GM19193 (cell line): Measurements from ENCODE around the gene PSMD6.

Experiments used
- POLR2A ChIP-seq: IDR thresholded peaks from 4 replicates; pipeline ENCODE4 v1.6.1; 2011; ENCODE audit not compliant: insufficient read depth, insufficient read length; ENCODE audit errors: extremely low read depth

The PSMD6 gene

GRCh38 chr3:63980830-63981498 is 42.3 kb downstream of the PSMD6 start:
- TF ChIP-seq POLR2A = no peak

DNA sequence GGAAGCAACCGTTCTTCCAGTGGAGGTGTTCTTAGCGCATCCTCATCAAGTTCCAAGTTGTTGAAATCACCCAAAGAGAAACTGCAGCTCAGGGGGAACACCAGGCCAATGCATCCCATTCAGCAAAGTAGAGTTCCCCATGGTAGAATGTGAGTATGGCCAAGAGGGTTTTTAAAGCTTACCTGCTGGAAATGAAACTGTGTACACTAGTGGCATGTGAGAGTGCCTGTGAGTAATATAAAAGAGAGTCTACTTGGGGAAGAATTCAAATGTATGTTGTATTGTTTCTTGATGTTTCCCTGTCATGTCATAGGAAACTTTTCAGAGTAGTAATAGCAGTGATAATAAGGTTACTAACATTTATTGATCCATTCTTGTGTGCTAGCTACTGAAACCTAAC is 43.3 kb downstream of the PSMD6 start:
- no peak for TF ChIP-seq POLR2A

DNA sequence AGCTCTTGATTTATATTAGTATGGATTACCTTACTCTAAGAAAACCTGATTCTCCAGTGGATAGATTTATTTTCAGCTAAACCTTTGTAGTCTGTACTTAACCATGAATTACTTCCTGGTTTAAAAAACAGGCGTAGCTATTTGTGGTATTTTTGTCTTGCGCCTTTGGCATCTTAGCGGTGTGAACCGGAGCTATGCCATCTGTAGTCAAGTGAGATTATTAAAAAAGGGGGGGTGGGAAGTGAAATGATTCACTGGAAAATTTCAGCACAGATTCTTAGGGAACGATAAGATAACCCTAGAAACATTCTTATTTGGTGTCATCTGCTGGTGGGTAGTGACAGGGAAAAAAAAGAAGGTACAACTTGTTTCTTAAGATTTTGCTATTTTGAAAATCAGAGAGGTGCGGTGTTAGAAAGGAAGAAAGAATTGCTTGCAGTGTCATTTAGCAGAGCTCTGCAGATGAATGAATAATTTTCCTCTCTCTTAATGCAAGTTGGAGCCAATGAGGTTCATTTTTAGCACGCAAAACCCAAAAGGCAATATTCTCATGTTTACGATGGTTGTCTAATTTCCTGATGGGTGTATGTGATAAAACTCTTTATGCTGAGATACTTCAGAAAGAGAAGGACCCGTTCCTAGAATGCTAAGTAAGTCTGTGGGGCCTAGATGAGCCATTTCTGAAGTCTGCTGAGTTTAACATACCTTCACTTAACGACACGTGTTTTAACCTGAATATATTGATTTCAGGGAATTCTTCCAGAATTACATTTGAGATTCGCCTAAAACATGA is 44.0 kb downstream of the PSMD6 start:
- TF ChIP-seq POLR2A = no peak

GRCh38 chr3:63977893-63978292 is 45.4 kb downstream of the PSMD6 start:
- TF ChIP-seq POLR2A = no peak

DNA sequence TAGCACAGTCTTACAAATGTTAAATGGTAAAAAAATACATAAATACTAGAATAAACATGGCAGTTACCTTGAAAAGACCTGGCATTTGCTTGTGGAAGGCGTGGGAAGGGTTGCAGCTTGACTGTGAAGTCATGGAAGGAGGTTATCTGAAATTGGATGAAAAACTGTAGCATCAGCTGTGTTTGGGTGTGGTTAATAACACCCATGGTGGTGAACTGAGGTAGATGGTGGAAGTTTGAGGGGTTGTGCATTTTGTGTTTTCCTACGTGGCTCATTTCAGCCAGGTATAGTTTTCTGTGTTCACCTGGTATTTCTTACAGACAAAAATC is 46.5 kb downstream of the PSMD6 start:
- no peak for TF ChIP-seq POLR2A

DNA sequence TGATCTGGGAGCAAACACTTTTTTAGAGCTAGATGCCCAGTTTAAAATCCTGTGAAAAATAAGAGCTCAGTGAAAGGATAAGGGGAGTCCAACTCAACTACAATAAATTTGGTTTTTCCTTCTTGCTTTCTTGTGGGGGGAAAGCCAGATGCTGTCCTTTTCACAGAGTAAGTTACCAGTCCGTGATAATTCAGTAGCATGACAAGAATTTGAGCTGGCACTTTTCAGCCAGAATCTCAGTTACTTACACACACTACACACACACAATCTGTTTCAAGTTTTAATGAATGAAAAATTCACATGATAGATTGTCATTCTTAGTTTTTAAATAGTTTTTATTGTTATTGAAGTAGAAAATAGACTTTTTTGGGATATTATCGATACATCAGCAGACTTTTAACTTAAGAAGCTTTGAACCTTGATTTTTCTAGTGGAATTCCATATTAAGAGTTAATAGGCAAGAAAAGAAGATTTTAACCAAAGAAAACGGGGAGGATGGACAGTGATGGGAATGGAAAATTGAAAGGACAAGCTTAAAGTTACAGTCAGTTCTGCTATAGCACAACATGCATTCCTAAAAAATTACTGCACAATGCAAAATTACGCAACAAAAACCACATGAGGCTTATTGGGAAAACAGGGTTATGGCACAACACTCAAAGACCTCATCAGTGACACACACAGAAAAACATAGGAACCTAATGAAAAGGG is 47.0 kb downstream of the PSMD6 start:
- TF ChIP-seq POLR2A = no peak

DNA sequence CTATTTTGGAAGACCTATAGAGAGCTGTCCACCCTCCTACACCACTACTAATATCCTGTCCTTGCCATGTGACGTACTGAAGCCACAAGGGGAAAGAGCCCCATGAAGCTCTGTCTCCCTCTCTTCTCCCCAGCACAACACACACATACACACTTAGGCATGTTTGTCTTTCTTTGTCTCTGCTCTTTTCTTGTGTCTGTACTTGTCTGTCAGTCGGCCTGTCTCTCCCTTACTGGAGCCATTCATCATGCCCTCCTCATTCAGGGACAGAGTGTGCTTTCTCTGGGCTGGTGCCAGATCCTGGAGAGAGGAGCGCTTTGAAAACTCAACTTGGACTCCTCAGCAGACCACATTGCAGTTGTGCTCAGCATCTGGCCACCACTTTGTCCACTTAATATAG is 47.6 kb downstream of the PSMD6 start:
- TF ChIP-seq POLR2A = no peak

DNA sequence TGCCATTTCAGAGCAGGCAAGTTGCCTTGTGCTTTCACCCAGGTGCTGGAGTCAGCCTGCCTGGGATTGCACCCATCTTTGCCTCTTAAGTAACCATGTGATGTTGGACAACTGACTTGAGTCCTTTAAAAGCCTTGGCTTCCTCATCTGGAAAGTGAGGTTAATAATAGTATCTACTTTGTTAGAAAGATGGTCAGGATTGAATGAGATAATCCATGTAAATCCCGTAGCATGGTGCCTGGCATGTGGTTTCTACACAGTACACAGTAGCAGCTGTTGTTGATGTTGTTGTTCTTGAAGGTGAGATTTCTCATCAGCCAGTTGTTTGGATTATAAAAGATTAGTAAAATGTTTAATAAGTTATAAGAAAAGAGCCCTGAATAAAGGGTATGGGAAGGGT is 48.8 kb downstream of the PSMD6 start:
- TF ChIP-seq POLR2A = no peak

DNA sequence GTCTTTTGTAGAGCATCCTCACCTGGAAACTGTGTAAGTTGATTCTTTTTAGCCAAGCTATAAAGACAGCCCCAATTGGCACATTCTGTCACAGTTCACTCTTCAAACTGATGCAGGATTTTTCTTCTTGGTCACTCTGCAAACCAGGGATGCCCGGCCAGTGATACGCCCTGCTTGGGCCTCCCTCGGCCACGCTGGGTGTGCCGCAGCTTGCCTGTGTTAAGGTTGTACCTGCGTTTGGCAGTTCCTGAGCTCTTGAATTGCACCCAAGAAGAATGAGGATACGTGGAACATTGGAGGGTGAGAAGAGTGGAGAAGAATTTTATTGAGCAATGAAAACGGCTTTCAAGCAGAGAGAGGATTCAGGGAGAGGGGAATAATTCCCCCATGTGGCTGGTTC is 49.9 kb downstream of the PSMD6 start:
- TF ChIP-seq POLR2A = no peak

GRCh38 chr3:63972987-63973386 is 50.3 kb downstream of the PSMD6 start:
- TF ChIP-seq POLR2A = no peak

- no peak for TF ChIP-seq POLR2A
Measured at GRCh38 chr3:63972196-63972595, 51.1 kb downstream of the PSMD6 start.

GRCh38 chr3:63970631-63971475 is 52.4 kb downstream of the PSMD6 start:
- TF ChIP-seq POLR2A = no peak

GRCh38 chr3:63969876-63970275 is 53.4 kb downstream of the PSMD6 start:
- no peak for TF ChIP-seq POLR2A

- no peak for TF ChIP-seq POLR2A
Measured at GRCh38 chr3:63968612-63969350, 54.5 kb downstream of the PSMD6 start.
